Mesodermal cell (in vitro differentiated cells): Measurements from ENCODE around the gene TTC7B.

Source experiments
- H3K27ac ChIP-seq: 2 replicates; pipeline ENCODE4 v1.7.0; 2013; ENCODE audit warnings: mild to moderate bottlenecking, low read depth, low read length, moderate library complexity; ENCODE audit not compliant: severe bottlenecking
- H3K36me3 ChIP-seq: 2 replicates; pipeline ENCODE4 v1.7.1; 2013; ENCODE audit warnings: mild to moderate bottlenecking, low read length, moderate library complexity; ENCODE audit not compliant: control insufficient read depth, insufficient read depth
- H3K4me1 ChIP-seq: one replicate; pipeline ENCODE4 v1.7.1; 2013; ENCODE audit warnings: mild to moderate bottlenecking, low read length; ENCODE audit not compliant: insufficient read depth, control insufficient read depth, poor library complexity, severe bottlenecking
- H3K4me3 ChIP-seq: 2 replicates; pipeline ENCODE4 v1.7.0; 2013; ENCODE audit warnings: low read length, control low read depth, mild to moderate bottlenecking; ENCODE audit not compliant: insufficient read depth, poor library complexity, severe bottlenecking; ENCODE audit errors: extremely low read depth
- H3K9me3 ChIP-seq: 2 replicates; pipeline ENCODE4 v1.7.1; 2013; ENCODE audit warnings: mild to moderate bottlenecking, low read length, moderate library complexity; ENCODE audit not compliant: control insufficient read depth
- whole genome bisulfite sequencing, 2 experiments: methylation state at CpG; one replicate each; pipeline ENCODE4 v1.1.5; 2013; ENCODE audit warnings: missing lambda C conversion rate in 2 of 2; ENCODE audit not compliant: insufficient coverage in 2 of 2; 5-methylcytosine and 5-hydroxymethylcytosine counted together

TTC7B gene

GRCh38 chr14:90601563-90601962 is 214.7 kb downstream of the TTC7B start:
- WGBS, 2 experiments = 92 to 95% methylated on average over 6 of the region's 9 CpGs
- Histone ChIP-seq H3K4me3 (no peak overlapping the region), H3K27ac (no peak overlapping the region), H3K4me1 (peaks cover 9% of the 10 kb centered on the region), H3K9me3 (no peaks in the 10 kb centered on the region), H3K36me3 (no peaks in the 10 kb centered on the region)

- Histone ChIP-seq H3K4me3 (no peak overlapping the region), H3K27ac (no peak overlapping the region), H3K9me3 (no peaks in the 10 kb centered on the region), H3K36me3 (no peaks in the 10 kb centered on the region), H3K4me1 (peaks cover 6% of the 10 kb centered on the region)
- WGBS, 2 experiments = 97 to 98% methylated on average over 5 to 8 of the region's 12 CpGs
Observed at GRCh38 chr14:90600619-90601018, 215.6 kb downstream of the TTC7B start.

DNA sequence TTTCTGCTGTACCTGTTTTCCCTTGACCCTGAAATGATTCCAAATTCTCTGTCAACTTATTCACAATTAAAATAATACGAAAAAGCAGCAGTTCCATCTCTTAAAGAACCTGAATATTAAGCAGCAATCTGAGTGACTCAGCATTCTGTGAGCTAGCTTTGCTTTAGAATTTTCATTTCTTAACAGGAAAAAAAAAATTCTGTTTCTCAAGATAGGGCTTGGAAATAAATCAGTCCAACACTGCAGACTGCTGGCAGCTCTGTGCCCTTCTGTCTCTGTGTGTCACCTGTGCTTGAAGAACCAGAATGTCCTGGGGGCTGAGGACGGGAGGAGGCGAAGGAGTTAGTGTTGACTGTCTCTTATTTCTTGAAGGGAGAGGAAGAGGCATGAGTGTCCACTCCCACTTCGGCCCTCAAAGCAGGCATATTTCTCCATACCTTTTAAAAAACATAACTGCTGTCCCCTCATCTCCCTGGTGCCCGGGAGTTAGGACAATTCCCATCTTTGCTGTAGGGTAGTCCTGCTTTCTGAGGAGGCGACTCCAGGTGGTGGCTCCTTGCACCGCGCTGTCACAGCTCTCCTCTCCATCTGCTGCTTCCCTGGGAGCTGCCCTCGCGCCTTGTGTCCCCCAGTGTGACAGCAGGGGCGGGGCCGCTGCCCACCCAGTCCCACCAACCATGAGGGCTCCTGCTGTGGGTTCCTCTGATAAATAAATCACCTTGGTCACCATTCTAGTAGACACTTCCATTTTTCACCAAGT is 216.3 kb downstream of the TTC7B start:
- no peaks in the 10 kb centered on the region for H3K4me1 ChIP-seq

GRCh38 chr14:90599339-90599738 is 216.9 kb downstream of the TTC7B start:
- no peaks in the 10 kb centered on the region for H3K9me3 ChIP-seq
- no peak overlapping the region for H3K4me3 ChIP-seq
- H3K27ac ChIP-seq = no peak overlapping the region
- H3K4me1 ChIP-seq = no peaks in the 10 kb centered on the region
- H3K36me3 ChIP-seq = no peaks in the 10 kb centered on the region
- 80 to 81% methylated on average over 11 of the region's 11 CpGs for WGBS, 2 experiments

More for the DNA sequence above, 216.3 kb downstream of the TTC7B start:
- H3K4me3 ChIP-seq = no peak overlapping the region
- H3K27ac ChIP-seq = no peak overlapping the region
- H3K9me3 ChIP-seq = no peaks in the 10 kb centered on the region
- 78 to 86% methylated on average over 2 to 9 of the region's 12 CpGs for WGBS, 2 experiments
- H3K36me3 ChIP-seq = no peaks in the 10 kb centered on the region

DNA sequence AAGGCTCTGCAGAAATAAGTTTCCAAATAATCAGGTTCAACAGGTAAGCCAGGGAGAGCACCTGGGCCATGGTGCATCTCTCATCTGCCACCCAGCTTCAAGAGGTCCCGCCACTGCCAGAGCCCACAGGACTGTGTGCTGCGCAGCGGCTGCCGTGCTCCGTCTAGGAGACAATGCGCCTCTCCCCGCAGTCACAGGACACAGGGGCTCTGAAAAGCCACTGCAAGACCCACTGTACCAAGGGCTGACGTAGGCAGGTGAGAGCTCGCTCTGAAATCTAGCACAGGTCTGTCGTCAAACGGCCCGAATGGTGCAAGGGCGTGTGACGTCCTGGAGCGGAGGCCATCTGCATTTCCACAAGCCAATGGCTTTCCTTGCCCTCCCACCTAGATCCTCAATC is 218.3 kb downstream of the TTC7B start:
- Histone ChIP-seq H3K36me3 (no peaks in the 10 kb centered on the region), H3K4me1 (no peaks in the 10 kb centered on the region), H3K4me3 (no peak overlapping the region), H3K27ac (no peak overlapping the region), H3K9me3 (no peaks in the 10 kb centered on the region)
- WGBS, 2 experiments = 96 to 98% methylated on average over 15 of the region's 15 CpGs

- Histone ChIP-seq H3K27ac (no peak overlapping the region), H3K36me3 (no peaks in the 10 kb centered on the region), H3K4me3 (no peak overlapping the region), H3K9me3 (no peaks in the 10 kb centered on the region), H3K4me1 (no peaks in the 10 kb centered on the region)
- WGBS, 2 experiments = 80 to 87% methylated on average over 1 to 3 of the region's 8 CpGs
Observed at GRCh38 chr14:90596733-90597132, 219.5 kb downstream of the TTC7B start.

GRCh38 chr14:90593254-90594040 is 222.8 kb downstream of the TTC7B start:
- peaks cover 7% of the 10 kb centered on the region for H3K36me3 ChIP-seq
- no peak overlapping the region for H3K27ac ChIP-seq
- no peaks in the 10 kb centered on the region for H3K9me3 ChIP-seq
- WGBS, 2 experiments = 95 to 96% methylated on average over 21 to 23 of the region's 25 CpGs
- no peaks in the 10 kb centered on the region for H3K4me1 ChIP-seq
- no peak overlapping the region for H3K4me3 ChIP-seq

DNA sequence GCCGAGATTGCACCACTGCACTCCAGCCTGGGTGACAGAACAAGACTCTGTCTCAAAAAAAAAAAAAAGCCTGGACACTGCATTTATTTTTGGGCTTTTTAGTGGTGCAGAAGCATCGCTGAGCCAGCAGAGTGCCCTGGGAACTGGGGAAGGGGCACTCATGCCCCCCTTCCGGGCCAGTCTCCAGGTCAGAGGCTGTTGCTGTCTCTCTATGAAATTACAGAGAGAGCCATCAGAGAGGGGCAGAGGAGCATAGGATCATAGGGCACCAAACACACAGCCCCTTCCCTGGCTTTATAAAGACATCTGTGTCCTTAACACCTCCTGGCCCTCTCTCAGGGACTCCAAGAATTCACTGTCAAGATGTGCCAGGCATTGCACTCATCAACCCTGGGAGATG is 223.6 kb downstream of the TTC7B start:
- Histone ChIP-seq H3K4me3 (no peak overlapping the region), H3K4me1 (no peaks in the 10 kb centered on the region), H3K36me3 (peaks cover 13% of the 10 kb centered on the region), H3K9me3 (no peaks in the 10 kb centered on the region), H3K27ac (no peak overlapping the region)
- 91 to 100% methylated on average over 2 of the region's 3 CpGs for WGBS, 2 experiments

GRCh38 chr14:90587918-90588317 is 228.3 kb downstream of the TTC7B start:
- peaks cover 13% of the 10 kb centered on the region for H3K36me3 ChIP-seq

DNA sequence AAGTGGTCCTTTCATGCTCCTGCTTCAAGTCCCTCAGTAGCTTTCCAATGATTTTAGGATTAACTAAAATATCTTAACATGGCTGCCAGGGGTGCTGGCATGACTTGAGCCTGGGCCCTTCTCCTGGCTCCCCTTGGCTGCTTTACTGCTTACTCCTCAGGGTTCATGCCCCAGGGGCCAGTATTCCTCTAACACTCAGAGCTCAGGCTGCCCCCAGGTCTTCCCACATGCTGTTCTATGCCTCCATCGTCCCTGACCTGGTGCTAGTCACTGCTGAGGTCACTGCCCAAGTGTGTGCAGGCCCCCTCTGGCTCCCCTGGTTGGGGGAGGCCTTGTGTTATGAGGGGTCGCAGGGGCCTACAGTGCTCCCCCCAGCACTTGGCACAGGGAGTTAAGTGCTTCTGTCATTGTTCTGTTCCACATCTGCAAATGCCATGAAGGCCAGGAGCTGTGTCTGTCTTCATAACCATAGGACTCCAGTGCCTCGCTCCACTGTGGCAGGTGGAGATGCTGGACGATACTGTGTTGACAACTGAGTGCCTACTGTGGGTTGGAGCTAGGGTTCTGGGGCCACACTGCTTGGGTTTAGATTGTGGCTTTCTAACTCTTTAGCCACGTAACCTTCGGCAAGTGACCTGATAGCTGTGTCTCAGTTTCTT is 228.8 kb downstream of the TTC7B start:
- no peaks in the 10 kb centered on the region for H3K9me3 ChIP-seq
- no peak overlapping the region for H3K4me3 ChIP-seq
- 95 to 100% methylated on average over 2 to 6 of the region's 6 CpGs for WGBS, 2 experiments
- no peak overlapping the region for H3K27ac ChIP-seq
- peaks cover 13% of the 10 kb centered on the region for H3K36me3 ChIP-seq
- H3K4me1 ChIP-seq = no peaks in the 10 kb centered on the region

More at GRCh38 chr14:90587918-90588317, 228.3 kb downstream of the TTC7B start:
- no peak overlapping the region for H3K27ac ChIP-seq
- H3K9me3 ChIP-seq = no peaks in the 10 kb centered on the region
- no peaks in the 10 kb centered on the region for H3K4me1 ChIP-seq
- H3K4me3 ChIP-seq = no peak overlapping the region
- 88 to 100% methylated on average over 8 to 9 of the region's 10 CpGs for WGBS, 2 experiments
